HG03066 (cell line): Measurements from ENCODE around the gene KLB.
"Not testable (repeated sequence)": the region's sequence is repeated elsewhere in the genome, so short reads cannot be mapped to it uniquely, and the experiment has no call there.

Experiments
- ATAC-seq: cut with Tn5 transposase; IDR thresholded peaks from one replicate; pipeline ENCODE4 v1.9.1; 2021; ENCODE audit warnings: low read depth; ENCODE audit not compliant: unreplicated experiment

Gene KLB

GRCh38 chr4:39425297-39425696 is 18.6 kb downstream of the KLB start:
- ATAC-seq, result not testable (repeated sequence)

GRCh38 chr4:39426728-39427127 is 20.0 kb downstream of the KLB start:
- ATAC-seq, result no peak

- ATAC-seq, result no peak
These were observed 20.9 kb downstream of the KLB start for GRCh38 chr4:39427520-39428114.

DNA sequence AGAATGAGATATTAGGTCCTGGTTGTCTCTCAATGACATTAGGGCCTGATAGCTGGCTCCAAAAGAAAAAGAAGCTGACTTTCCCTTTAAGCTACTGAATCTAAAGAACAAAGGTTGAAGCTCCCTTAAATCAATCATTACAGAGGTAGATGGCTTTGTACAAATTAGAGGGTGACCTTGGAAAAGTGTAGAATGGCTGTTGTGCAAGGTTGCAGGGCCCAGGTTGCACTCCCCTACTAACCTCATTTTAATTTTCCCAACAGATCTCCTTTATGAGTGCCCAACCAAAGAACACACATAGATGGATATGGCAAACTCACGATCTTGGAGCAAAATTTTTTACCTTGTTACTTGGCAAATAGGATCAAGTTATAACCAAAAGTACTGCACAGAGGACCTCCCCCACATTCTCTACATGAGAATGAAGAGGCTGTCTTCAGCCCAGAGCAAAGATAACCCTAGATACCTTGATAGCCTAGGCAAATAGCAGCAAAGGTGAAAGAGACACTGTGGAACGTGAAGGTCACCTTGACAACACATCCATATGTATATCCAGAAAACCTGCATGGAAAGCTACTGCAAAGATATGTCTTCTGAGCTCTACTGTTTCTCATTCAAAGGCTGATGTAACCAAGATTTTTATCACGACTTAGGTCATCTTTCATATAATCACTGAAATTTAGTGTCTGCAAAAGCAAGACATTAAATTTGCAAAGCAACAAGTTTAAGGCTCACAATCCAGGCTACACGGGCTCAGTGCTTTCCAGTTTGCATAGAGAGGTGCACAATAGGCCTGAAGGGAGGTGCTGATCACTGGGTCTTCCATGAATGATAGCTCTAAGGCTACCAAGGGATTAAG is 23.0 kb downstream of the KLB start:
- no peak for ATAC-seq

DNA sequence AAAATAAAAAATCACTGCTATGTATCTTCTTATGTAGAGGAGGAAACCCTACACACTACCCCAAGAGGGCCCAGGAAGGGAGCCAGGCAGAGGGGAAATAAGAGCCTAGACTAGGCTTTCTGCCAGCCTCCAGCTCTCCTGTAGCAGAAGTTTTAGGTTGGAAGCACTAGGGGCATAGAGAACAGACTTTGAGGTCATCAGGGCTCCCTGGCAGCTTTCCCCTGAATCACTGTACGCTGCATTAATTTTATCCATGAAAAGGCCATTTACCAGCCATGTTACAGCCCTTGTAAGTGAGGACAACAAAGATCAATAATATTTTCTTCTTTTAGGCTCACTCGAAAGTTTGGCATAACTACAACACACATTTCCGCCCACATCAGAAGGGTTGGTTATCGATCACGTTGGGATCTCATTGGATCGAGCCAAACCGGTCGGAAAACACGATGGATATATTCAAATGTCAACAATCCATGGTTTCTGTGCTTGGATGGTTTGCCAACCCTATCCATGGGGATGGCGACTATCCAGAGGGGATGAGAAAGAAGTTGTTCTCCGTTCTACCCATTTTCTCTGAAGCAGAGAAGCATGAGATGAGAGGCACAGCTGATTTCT is 27.3 kb downstream of the KLB start:
- no peak for ATAC-seq

DNA sequence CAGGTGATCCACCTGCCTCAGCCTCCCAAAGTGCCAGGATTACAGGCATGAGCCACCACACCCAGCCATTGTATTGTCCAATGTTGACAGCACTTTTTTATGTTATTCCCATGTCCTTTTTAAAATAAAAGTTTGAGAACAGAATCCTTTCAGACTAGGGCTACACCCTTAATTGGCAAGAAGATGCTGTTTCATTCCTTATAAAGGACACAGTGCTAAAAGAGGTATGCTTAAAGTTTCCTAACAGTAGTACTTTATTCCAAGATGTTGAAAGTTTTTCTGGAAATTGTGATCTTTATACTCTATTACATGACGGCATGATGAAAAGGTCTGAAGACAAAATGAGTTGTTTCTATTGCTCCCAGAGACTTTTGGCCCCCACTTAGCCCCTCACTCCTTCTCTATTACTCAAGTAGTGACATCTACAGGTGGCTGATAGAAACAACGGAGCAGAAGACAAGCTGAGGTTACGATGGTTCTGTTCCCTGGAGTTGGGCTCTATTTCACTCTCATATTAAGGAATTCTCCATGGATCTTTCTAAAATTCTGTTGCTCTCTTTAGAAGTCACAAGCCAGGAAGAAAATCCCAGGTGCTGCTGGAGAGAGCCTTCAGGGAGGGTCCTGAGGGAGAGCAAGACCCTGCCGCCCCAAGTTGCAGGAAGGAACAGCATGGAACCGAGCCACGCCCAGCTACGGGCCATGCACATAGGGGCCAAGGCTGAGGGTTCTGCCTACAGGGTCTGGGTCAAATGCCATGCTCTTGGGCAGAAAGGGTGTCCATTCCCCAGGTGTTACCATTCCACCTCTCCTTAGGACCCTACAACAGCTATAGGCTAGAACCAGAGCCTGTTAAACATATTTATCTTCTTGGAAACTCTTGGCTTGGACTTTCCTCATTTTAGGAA is 29.2 kb downstream of the KLB start:
- ATAC-seq, result no peak

- no peak for ATAC-seq
These were observed 34.9 kb downstream of the KLB start for GRCh38 chr4:39441593-39441992.

DNA sequence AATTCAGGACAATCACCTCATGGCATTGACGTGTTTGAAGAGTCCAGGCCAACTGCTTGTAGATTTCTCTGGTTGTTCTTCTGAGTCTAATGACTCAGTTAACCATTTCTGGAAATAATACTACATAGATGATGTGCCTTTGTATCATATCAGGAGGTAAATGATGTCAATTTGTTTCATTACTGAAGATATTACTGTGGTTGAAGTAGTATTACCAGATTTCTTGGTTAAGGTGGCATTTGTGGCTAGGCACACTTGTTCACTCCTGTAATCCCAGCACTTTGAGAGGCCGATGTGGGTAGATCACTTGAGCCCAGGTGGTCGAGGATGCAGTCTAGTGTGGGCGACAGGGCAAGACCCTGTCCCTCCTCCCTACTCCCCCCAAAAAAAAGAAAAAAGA is 36.3 kb downstream of the KLB start:
- ATAC-seq, result no peak

GRCh38 chr4:39446483-39446841 is 39.7 kb downstream of the KLB start:
- no peak for ATAC-seq

DNA sequence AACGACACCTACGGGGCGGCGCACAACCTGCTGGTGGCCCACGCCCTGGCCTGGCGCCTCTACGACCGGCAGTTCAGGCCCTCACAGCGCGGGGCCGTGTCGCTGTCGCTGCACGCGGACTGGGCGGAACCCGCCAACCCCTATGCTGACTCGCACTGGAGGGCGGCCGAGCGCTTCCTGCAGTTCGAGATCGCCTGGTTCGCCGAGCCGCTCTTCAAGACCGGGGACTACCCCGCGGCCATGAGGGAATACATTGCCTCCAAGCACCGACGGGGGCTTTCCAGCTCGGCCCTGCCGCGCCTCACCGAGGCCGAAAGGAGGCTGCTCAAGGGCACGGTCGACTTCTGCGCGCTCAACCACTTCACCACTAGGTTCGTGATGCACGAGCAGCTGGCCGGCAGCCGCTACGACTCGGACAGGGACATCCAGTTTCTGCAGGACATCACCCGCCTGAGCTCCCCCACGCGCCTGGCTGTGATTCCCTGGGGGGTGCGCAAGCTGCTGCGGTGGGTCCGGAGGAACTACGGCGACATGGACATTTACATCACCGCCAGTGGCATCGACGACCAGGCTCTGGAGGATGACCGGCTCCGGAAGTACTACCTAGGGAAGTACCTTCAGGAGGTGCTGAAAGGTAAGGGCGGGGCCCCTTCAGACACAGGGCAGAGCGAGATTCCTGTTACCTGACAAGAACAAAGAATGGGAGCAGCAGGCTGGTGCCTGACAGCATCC is 40.3 kb downstream of the KLB start:
- ATAC-seq, result peak; percentile 85

- ATAC-seq, result no peak
These were observed 43.9 kb downstream of the KLB start for GRCh38 chr4:39450618-39451017.

DNA sequence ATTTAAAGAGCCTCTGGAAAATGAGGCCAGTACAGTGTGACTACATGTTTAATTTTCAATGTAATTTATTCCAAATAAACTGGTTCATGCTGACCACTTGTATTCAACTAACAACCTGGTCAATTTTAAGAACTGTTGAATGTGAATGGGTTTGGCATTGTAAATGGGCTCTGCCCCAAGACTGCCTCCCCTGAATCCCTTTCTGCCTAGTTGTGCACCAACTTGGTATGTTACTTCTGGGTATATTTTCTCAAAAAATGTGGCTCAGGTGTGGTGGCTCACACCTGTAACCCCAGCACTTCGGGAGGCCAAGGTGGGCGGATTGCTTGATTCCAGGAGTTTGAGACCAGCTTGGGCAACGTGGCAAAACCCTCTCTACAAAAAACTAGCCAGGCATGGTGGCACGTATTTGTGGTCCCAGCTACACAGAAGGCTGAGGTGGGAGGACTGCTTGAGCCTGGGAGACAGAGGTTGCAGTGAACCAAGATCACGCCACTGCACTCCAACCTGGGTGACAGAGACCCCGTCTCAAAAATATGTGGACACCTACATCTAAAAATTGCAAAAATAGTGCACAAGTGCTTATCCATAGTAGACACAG is 44.8 kb downstream of the KLB start:
- no peak for ATAC-seq

- no peak for ATAC-seq
These were observed 45.6 kb downstream of the KLB start for GRCh38 chr4:39452153-39452859.

GRCh38 chr4:39452860-39453587 is 46.3 kb downstream of the KLB start:
- ATAC-seq, result no peak

DNA sequence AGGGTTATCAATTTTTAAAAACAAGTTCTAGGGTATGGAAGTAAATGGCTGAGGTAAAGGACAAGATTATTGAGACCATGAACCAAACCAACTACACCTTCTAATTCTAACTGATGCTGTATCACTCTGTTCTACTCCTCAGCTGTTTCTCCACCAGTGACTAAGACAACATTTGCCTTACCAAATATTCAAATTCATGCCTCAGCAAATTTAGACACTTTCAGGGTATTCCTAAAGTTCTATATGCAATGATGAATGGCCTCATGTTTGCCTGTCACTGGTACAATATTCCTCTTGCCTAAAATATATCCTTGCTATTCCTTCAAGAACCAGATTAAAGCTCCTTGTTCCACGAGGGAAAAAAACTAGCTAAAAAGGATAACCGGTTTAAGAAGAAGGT is 47.0 kb downstream of the KLB start:
- no peak for ATAC-seq

GRCh38 chr4:39455486-39455885 is 48.8 kb downstream of the KLB start:
- no peak for ATAC-seq

- no peak for ATAC-seq
These were observed 50.4 kb downstream of the KLB start for GRCh38 chr4:39456946-39457763.

- not testable (repeated sequence) for ATAC-seq
These were observed 51.4 kb downstream of the KLB start for GRCh38 chr4:39458161-39458504.
